DMS114 treated with DMSO at 0.1 percent for 48 hours (cell line): ENCODE results near the gene TMEM59.
"Not testable (repeated sequence)": the region's sequence is repeated elsewhere in the genome, so short reads cannot be mapped to it uniquely, and the experiment has no call there.

Source experiments
- DNase-seq: peaks from one replicate; lab custom pipeline; 2025; ENCODE audit not compliant: unreplicated experiment; lab: John Stamatoyannopoulos, UW

The TMEM59 gene

DNA sequence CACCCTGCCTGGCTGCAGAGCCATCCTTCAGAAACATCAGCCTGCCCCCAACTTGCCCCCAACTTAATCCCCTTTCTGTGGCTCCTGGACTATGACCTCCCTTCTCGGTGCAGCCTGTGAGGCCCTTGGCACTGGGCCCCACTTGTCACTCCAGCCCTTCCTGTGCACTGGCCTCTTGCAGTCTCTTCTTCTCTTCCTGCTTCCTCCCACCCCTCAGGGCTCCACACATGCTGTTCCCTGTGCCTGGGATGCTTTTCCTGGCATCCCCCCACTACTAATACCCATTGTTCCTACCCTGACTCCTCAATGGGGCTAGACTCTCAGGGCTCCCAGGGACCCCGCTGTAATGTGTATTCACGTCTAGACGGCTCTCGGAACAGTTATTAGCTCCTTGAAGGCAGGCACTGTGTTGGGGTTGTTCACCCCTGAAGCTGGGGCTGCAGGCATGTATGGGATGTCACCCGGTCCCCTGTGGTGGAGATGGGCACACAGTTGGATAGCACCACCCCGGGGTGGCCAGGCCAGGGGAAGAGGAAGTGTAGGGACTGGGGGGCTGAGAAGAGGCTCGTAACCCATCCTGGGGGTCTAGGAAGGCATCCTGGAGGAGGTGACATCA lies 39.5 kb downstream of the TMEM59 start:
- DNase-seq = no peak

DNA sequence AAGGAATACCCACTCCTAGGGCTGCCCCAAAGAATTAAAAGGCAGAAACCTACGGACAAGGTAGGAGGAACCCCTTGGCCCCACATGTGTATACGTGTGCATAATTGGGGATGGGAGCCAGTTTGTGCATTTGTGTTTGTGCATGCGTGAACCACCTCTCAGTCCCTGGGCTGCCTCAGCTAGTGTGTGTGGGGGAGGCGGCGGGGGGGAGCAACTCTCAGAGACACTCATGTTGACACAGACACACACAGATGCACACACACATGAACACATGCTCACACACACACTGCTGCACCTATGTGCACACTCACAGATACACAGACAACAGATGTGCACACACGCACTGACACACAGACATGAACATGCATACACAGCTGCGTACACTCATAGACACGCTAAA lies 40.1 kb downstream of the TMEM59 start:
- DNase-seq = no peak

DNA sequence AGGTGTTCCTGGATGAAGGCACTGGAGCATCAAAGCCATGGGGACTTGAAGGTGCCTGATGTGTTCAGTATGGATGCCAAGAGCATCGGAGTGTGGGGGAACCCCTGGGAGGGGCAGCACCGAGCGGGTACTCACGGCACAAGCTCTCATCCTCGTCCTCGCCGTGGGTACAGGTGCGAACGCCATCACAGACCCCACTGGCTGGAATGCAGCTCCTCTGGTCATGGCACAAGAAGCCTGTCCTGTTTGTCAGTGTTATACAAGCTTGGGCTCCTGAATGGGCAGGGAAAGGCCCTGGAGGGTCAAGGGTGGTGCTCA lies 41.0 kb downstream of the TMEM59 start:
- DNase-seq = no peak

DNA sequence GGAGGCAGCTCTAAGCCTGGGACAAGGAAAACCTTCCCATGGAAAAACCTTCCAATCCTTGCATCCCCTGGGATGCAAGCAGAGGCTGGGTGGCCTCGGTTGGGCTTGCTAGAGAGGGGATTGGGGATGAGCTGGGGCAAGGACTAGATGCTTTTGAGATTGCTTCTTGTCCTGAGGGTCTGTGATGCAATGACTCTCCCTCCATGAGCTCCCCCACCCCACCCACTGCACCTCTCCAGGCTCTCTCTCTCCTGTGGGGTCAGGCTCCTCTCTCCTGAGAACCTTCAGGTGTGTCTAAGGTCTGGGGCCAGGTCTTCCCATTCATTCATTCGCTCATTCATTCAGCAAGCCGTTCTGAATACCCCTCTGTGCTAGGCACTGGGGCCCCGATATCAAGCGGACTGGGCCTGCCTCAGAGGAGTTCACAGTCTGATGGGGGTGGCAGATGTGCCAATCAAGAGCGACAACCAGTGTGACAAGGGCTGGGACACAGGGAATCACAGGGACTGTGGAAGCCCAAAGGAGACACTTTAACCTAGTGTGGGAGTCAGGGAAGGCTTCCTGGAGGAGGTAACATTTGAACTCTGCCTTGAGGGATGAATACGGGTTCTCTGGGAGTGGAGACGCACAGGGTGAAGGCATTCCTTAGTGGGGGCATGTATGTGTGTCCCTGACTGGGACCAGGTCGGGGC lies 41.5 kb downstream of the TMEM59 start:
- DNase-seq = no peak

DNA sequence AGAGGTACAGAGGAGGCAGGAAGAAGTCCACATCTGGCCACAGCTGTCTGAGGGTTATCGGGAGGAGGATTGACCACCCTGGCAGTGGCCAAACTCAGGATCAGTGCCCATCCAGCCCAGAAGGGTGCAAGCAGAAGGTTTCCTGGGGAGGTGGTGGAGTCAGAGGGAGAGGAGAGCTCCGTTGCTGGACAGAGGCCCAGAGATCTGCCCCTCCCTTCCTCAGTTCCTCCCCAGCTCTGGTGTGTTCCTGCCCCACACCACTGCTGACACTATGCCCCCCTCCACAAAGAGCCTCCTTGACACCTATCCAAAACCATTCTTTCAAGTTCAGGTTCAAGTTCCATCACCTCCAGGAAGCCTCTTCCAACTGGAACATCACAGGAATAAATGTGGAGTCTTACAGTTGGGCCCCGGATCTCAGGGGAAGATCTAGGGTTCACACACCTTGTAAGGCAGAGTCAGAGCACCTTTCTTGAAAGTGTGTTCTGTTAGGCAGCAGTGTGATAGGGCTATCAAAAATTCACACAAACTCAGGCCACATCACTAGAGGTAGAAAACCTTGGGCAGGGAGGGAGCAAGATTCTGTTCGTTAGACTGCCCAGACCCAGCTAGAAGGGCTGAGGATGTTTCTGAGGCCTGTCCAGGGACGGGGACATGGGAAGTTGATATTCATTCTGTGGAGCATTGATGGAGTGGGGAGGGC lies 42.4 kb downstream of the TMEM59 start:
- DNase-seq = no peak

DNA sequence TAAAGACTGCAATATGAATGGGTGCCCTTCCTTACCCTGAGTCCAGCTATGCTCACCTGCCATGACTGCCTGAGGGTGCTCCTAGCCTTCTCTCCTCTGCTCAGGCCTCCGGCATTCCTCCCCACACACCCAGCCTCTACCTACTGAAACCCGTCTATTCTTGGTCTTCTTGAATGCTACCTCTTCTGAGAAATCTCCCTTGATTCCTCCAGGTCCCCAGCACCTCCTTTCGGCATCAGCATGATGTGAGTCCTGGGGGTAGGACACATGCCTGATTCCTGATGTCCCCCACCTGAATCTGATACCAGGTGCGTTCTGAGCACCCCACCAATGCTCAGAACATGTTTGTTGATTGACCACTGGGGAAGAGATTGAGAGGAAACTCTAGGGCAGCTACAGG lies 43.6 kb downstream of the TMEM59 start:
- no peak for DNase-seq

DNA sequence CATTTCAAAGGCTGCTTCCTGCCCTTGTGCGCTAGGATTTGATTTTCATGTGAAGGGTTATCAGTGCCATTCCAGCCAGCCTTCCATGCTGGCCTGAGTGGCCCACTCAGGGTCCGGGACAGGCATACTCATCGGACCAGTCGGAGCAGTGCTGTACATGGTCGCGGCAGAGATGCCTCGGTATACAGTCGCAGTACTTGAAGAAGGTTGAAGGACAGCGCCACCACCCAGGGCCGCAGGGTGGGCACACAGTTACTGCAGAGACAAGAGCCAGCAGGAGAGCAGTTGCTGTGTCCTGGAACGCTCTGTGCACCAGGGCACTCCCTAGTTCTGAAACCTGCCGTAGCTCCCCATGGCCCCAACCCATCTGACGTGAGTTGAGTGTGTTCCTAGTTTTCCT lies 44.1 kb downstream of the TMEM59 start:
- no peak for DNase-seq

DNA sequence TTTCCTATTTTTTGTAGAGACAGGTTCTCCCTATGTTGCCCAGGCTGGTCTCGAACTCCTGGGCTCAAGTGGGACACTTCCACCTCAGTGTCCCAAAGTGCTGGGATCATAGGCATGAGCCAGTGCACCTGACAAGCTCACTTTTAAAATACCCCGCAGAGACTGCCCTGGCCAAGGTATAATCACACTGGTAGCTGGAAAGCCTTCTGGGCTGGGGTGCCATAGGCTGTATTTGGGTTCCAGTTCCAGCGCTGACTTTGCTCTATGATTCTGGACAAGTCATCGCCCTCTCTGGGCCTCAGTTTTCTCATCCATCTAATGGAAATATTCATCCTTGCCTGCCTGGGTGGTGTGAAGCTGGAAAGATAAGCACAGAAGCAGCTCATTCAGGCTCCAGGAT lies 45.4 kb downstream of the TMEM59 start:
- DNase-seq = no peak

DNA sequence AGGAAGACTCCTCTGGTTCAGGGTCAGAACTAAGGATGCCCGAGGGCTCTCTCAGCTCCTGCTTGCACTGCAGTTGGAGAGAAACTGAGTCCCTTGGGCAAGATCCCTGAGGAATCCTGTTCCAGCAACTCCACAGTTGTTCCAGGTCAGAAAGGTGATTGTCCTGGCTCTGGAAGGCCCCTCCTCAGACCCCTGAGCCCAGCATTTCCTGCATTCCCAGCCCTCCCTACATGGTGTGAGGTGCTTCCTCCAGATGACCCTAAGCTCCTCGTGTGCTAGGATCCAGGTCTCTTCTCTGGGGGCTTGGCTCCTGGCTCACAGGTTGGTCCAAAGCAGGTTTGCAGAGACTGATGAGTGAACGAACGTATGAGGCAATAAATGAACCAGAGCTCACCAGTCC lies 46.5 kb downstream of the TMEM59 start:
- DNase-seq = no peak

DNA sequence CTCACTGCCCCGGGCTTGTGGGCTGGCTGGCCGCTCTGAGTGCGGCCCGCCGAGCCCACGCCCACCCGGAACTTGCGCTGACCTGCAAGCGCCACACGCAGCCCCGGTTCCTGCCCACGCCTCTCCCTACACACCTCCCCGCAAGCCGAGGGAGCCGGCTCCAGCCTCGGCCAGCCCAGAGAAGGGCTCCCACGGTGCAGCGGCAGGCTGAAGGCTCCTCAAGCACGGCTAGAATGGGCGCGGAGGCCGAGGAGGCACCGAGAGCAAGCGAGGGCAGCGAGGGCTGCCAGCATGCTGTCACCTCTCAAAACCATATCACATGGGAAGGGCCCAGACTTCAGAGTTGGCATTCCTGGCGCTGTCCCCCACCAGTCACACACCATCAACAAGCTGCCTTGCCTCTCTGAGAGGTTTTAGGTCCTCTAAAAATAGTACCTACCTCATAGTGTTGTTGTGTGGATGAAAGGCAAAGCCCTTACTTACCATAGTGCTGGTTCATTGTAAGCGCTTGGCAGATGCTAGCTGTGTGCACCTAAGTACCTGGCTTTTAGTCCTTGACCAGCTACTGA lies 48.4 kb downstream of the TMEM59 start:
- DNase-seq = no peak

DNA sequence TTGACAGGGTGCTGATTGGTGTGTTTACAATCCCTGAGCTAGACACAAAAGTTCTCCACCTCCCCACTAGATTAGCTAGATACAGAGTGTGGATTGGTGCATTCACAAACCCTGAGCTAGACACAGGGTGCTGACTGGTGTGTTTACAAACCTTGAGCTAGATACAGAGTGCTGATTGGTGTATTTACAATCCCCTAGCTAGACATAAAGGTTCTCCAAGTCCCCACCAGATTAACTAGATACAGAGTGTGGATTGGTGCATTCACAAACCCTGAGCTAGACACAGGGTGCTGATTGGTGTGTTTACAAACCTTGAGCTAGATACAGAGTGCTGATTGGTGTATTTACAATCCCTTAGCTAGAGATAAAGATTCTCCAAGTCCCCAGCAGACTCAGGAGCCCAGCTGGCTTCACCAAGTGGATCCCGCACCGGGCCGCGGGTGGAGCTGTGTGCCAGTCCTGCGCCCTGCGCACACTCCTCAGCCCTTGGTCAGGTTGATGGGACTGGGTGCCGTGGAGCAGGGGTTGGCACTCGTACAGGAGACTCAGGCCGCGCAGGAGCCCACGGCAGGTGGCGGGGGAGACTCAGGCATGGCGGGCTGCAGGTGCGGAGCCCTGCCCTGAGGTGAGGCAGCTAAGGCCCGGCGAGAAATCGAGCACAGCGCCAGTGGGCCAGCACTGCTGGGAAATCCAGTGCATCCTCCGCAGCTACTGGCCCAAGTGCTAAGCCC lies 49.1 kb downstream of the TMEM59 start:
- DNase-seq = not testable (repeated sequence)

DNA sequence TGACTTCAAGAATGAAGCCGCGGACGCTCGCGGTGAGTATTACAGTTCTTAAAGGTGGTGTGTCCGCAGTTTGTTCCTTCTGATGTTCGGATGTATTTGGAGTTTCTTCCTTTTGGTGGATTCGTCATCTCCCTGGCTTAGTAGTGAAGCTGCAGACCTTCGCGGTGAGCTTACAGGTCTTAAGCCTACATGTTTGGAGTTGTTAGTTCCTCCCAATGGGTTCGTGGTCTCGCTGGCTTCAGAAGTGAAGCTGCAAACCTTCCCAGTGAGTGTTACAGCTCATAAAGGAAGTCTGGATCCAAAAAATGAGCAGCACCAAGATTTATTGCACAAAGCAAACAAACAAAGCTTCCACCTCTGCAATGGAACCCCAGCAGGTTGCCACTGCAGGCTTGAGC lies 49.8 kb downstream of the TMEM59 start:
- no peak for DNase-seq

DNA sequence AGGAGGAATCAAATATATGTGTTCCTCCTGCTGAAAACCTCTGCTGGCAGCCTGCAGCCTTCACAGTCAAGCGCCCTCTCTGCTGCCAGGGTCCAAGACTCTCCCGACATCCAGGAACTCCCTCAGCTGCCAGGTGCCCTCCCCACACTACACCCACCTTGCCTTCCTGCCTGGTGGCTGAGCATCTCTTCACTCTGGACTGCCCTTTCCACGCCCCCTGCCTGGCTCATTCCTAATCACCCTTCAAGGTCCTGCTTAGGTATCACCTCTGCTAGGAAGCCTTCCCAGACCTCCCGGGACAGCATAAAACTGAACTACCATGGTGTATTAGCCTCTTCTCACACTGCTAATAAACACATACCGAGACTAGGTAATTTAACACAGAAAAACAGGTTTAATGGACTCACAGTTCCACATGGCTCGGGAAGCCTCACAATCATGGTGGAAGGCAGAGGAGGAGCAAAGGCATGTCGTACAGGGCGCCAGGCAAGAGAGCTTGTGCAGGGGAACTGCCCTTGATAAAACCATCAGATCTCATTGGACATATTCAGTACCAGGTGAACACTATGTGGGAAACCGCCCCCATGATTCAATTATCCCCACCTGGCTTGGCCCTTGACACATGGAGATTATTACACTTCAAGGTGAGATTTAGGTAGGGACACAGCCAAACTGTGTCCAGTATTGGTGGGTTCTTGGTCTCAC lies 50.3 kb downstream of the TMEM59 start:
- DNase-seq = no peak

DNA sequence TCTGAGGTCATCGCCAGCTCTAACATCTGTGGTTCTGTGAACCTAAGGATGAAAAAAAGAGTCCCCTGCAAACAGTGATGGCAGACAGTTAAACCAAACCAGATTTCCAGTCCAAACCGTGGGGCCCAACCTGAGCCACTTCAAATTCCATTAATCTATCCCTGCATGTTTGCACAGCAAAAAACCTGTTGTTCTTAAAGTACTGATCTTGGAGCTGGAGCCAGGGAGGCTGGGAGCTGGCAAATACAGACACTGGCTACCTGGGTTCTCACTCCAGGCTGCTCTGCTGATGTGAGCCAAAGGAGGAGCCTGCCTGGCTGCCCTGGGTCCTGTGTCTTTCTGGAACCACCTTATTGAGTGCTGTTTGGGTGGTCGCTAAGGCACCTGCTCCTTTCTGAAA lies 51.4 kb downstream of the TMEM59 start:
- DNase-seq = no peak

DNA sequence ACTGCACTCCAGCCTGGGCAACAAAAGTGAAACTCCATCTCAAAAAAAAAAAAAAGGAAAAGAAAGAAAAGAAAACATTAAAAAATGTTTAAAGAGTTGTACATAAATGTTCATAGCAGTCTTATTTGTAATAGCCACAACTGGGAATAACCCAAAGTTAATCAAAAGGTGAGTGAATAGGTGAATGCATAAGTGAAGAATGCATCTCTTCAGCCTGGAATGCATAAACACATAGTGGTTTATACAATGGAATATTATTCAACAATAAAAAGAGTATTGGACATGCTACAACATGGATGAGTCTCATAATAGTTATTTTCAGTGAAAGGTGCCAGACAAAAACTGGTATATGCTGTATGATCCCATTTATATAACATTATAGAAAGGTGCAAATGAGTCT lies 53.1 kb downstream of the TMEM59 start:
- DNase-seq = no peak

DNA sequence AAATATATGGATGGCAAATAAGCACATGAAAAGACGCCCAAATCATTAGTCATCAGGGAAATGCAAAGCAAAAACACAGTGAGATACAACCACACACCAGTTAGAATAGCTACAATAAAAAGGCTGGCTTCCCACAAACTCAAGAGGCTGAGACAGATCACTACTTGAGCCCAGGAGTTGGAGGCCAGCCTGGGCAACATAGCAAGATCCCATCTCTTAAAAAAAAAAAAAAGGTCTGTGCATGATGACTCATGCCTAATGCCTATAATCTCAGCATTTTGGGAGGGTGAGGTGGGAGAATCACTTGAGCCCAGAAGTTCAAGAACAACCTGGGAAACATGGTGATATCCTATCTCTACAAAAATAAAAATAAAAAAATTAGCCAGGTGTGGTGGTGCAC lies 54.8 kb downstream of the TMEM59 start:
- no peak for DNase-seq

DNA sequence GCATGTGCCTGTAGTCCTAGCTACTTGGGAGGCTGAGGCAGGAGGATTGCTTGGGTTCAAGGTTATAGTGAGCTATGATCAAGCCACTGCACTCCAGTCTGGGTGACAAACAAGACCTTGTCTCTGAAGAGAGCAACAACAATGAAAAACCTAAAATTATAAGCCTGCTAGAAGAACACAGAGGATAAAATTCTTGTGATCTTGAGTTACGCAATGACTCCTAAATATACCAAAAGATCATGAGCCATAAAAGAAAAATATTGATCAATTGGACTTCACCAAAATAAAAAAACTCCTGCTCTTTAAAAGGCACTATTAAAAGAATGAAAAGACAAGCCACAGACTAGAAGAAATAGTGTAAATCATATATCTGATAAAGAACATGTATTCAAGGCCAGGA lies 57.3 kb downstream of the TMEM59 start:
- DNase-seq = no peak

DNA sequence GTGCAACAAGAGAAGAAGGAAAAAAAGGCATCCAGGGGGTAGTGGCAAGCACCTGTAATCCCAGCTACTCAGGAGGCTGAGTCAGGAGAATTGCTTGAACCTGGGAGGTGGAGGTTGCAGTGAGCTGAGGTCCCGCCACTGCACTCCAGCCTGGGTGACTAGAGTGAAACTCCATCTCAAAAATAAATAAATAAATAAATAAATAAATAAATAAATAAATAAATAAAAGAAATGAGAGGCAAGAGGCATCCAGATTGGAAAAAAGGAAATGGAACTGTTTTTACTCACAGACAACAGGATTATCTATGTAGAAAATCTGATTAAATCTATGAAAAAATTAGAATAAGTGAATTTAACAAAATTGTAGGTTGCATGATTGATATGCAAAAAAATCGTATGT lies 58.5 kb downstream of the TMEM59 start:
- DNase-seq = not testable (repeated sequence)

DNA sequence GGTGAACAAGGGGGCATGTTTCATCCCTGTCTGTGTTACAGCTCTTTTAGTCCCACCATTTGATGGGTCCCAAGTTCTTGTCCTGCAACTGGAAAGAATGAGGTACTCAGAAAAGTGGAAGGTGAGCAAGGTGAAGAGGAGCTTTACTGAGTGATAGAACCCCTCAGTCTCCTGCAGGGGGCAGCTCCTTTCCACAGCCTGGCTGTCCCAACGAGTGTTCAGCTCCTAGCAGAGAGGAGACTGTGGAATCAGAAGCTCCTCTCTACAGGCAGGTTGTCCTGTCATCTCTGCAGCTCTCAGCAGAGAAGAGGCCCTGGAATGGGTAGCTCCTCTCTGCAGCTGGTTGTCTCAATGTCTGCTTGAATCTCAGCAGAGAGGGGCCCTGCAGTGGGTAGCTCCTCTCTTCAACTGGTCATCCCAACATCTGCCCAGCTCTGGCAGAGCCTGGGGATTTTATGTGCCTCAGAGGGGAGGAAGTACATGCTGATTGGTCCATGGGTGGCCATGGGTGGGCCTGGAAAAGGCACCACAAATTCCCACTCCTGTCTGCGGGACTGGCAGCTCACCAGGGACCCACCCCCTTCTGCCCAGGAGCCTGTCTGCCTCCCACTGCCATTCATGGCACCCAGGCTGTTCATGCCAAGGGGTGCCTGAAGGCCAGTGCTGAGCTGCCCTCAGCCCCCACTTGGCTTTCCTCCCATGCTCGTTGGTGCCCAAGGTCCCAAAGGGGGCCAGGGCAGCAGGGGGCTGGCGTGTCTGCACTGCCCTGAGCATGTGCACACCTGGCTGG lies 60.7 kb downstream of the TMEM59 start:
- DNase-seq = no peak

DNA sequence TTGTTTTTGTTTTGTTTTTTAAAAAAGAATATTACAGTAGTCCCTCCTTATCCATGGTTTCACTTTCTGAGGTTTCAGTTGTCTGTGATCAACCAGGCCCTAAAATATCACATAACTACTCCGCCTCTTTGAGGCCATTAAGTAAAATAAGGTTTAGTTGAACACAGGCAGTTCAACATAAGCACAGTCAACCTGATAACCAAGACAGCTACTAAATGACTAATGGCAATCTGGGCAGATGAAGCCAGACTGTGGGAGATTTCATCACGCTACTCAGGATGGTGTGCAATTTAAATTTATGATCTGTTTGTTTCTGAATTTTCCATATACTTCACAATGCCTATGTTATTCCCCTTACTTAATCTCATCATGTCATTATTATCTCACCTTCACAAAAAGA lies 65.1 kb downstream of the TMEM59 start:
- no peak for DNase-seq
